OCI-LY1 (cell line): Measurements from ENCODE around the gene SSUH2.

ENCODE experiments used
- CTCF ChIP-seq: fragments of 200-600 bp; sonication (generic), shearing (Covaris generic); IDR thresholded peaks from 2 replicates; pipeline ENCODE4 v1.5.1; 2017; ENCODE audit warnings: mild to moderate bottlenecking, antibody characterized with exemption, low read length, moderate library complexity, mixed read lengths
- EZH2 ChIP-seq: fragments of 200-600 bp; sonication (generic), shearing (Covaris generic); IDR thresholded peaks from 2 replicates; pipeline ENCODE4 v1.8.0; 2017; ENCODE audit warnings: borderline replicate concordance, mixed run types, mild to moderate bottlenecking, antibody characterized with exemption, low read length, moderate library complexity, mixed read lengths

- no peak for TF ChIP-seq CTCF
- TF ChIP-seq EZH2 = no peak
These were observed 18.0 kb upstream of the SSUH2 start for GRCh38 chr3:8662594-8662993.
